Epithelial cell of proximal tubule (primary cell): ENCODE results near the gene SINHCAF. TPM values are rescaled to one million over a fixed set of nuclear protein-coding genes. Genes with fewer than 3 reads are reported as not detected.

Experiments
- DNase-seq: peaks from one replicate; pipeline ENCODE4 v3.0.0-alpha.2; 2011; ENCODE audit warnings: low read depth
- H3K4me3 ChIP-seq: 2 replicates; pipeline ENCODE4 v1.5.1; 2011; ENCODE audit warnings: low read depth, mild to moderate bottlenecking, low read length
- total RNA-seq: library from RNA; depleted of rRNA; stranded (reverse); fragments of >200 nt; gene quantifications from 2 replicates; pipeline ENCODE4 v1.2.3, GENCODE V29; 2015
- TF ChIP-seq, protein P1 (sequence below): conservative IDR thresholded peaks from 2 replicates; pipeline ENCODE4 v1.5.1; 2012; ENCODE audit warnings: low read depth, mild to moderate bottlenecking, low read length

SINHCAF gene
- total RNA-seq, 1 donor from 2014 or later: 93.5 TPM

GRCh38 chr12:31322801-31323207 lies 3.1 kb downstream of the SINHCAF start:
- no peak for DNase-seq
- peak overlapping the region; percentile 96 for H3K4me3 ChIP-seq
- TF ChIP-seq, protein P1, sequence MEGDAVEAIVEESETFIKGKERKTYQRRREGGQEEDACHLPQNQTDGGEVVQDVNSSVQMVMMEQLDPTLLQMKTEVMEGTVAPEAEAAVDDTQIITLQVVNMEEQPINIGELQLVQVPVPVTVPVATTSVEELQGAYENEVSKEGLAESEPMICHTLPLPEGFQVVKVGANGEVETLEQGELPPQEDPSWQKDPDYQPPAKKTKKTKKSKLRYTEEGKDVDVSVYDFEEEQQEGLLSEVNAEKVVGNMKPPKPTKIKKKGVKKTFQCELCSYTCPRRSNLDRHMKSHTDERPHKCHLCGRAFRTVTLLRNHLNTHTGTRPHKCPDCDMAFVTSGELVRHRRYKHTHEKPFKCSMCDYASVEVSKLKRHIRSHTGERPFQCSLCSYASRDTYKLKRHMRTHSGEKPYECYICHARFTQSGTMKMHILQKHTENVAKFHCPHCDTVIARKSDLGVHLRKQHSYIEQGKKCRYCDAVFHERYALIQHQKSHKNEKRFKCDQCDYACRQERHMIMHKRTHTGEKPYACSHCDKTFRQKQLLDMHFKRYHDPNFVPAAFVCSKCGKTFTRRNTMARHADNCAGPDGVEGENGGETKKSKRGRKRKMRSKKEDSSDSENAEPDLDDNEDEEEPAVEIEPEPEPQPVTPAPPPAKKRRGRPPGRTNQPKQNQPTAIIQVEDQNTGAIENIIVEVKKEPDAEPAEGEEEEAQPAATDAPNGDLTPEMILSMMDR: no peak

- TF ChIP-seq, protein P1: no peak
- no peak for DNase-seq
- peak overlapping the region; percentile 96 for H3K4me3 ChIP-seq
These were observed 4.1 kb downstream of the SINHCAF start for GRCh38 chr12:31321897-31322228.

DNA sequence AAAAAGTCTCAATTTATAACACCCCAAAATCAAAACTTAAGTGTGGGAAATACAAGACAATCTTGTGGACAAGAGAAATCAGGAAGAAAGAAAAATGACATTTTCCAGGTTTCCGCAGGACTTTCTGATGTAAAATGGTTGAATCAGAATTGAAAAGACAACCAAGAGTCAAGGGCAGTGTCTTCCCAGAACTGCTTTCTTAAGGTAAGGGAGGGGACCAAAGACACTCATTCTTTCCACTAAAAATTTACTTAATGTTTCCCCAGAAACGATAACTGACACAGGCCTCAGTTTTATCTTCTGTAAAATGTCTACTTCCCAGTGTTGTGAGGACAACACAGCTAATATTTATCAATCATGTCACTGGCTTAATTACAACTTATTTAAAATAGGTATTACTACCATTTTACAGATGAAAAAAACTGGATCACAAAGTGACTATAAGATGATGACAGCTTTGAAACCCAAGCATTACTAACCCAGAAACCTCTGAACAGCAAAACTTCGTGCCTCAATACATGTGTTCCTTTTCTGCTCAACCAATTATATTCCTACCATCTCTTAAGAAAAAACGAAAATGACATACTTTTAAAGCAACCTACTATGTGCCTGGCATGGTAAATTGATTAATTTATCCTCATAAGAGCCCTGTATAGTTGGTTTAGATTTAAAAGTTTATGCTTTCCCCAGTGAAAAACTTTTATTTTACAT lies 4.6 kb downstream of the SINHCAF start:
- no peak for DNase-seq
- TF ChIP-seq, protein P1: no peak
- no peak overlapping the region for H3K4me3 ChIP-seq

GRCh38 chr12:31318657-31319269 lies 7.2 kb downstream of the SINHCAF start:
- TF ChIP-seq, protein P1: no peak
- no peak overlapping the region for H3K4me3 ChIP-seq
- DNase-seq: no peak

DNA sequence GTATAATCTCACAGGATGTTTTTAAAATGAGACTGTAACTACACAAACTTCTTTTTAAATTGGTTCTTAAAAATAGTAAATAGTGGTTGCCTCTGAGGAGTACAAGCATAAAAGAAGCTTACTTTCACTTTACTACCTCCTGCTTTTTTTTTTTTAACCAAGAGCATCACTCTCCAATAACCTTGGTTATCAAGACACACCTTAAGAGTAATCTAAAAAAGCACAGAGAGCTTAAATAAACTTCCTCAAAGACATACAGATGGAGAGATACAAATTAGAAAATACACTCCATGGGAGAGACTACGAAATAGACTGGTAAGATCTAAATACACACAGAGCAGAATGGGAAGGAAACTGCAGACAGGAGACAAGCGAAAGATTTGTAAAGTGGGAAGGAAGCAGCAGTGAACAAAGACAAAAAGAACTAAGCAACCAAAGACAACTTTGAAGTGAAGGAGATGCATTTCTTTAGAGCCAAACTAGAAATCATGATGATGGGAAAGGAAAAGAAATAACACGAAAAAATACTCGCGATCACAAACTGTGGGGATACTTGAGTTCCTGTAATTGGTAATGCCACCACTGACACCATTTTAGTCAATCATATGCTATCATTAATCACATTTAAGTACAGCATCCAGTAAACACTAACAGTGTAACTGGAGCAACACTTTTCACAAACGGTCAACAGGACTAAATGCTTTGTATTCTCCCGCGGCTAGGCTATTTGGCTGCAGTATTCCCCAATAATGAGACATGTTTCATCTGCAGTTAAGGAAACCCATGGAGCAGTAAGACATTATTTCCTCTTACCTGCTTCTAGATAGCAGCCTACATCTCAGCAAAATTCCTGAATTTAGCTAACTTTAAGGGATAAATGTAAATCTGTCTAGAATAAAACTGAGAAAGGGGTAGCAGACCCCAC lies 8.2 kb downstream of the SINHCAF start:
- peak overlapping the region; percentile 42 for H3K4me3 ChIP-seq
- TF ChIP-seq, protein P1: no peak
- DNase-seq: no peak

GRCh38 chr12:31316891-31317290 lies 9.1 kb downstream of the SINHCAF start:
- H3K4me3 ChIP-seq: peak overlapping the region; percentile 42

More at GRCh38 chr12:31316891-31317290, 9.1 kb downstream of the SINHCAF start:
- TF ChIP-seq, protein P1: no peak
- DNase-seq: no peak
